ACC112 (cell line): ENCODE measurements around the gene GDI1.

Experiments
- H2AFZ ChIP-seq: fragments of 200-600 bp; sonication (generic); one replicate; pipeline ENCODE4 v1.6.0; 2017; ENCODE audit warnings: antibody characterized with exemption, low read length; ENCODE audit not compliant: unreplicated experiment
- H3K27ac ChIP-seq: fragments of 200-600 bp; sonication (generic); 2 replicates; pipeline ENCODE4 v1.5.1; 2014; ENCODE audit warnings: low read depth, mild to moderate bottlenecking, antibody characterized with exemption, low read length, moderate library complexity
- H3K27me3 ChIP-seq: fragments of 200-600 bp; sonication (generic); 2 replicates; pipeline ENCODE4 v1.6.1; 2014; ENCODE audit warnings: mild to moderate bottlenecking, antibody characterized with exemption, low read length, moderate library complexity, mixed read lengths; ENCODE audit not compliant: insufficient read depth
- H3K36me3 ChIP-seq: fragments of 200-600 bp; sonication (generic); 2 replicates; pipeline ENCODE4 v1.6.1; 2016; ENCODE audit warnings: mild to moderate bottlenecking, antibody characterized with exemption, low read length, moderate library complexity, mixed read lengths; ENCODE audit not compliant: insufficient read depth
- H3K4me1 ChIP-seq: fragments of 200-600 bp; sonication (generic); one replicate; pipeline ENCODE4 v1.6.1; 2016; ENCODE audit warnings: low read length, mixed read lengths; ENCODE audit not compliant: insufficient read depth, unreplicated experiment, control insufficient read depth
- H3K4me3 ChIP-seq: fragments of 200-600 bp; sonication (generic); 2 replicates; pipeline ENCODE4 v1.5.1; 2014; ENCODE audit warnings: mild to moderate bottlenecking, low read depth, low read length
- H3K79me2 ChIP-seq: fragments of 200-600 bp; sonication (generic); one replicate; pipeline ENCODE4 v1.6.0; 2016; ENCODE audit warnings: low read length; ENCODE audit not compliant: control insufficient read depth, unreplicated experiment, insufficient read depth

GDI1 gene

GRCh38 chrX:154464806-154465365 lies 27.9 kb downstream of the GDI1 start:
- Histone ChIP-seq H2AFZ (no peak overlapping the region), H3K4me3 (no peak overlapping the region), H3K4me1 (no peaks in the 10 kb centered on the region), H3K27me3 (no peaks in the 10 kb centered on the region), H3K79me2 (peaks cover 19% of the 10 kb centered on the region), H3K27ac (no peak overlapping the region), H3K36me3 (no peaks in the 10 kb centered on the region)

GRCh38 chrX:154465601-154466000 lies 28.6 kb downstream of the GDI1 start:
- Histone ChIP-seq H3K27me3 (no peaks in the 10 kb centered on the region), H3K4me1 (no peaks in the 10 kb centered on the region), H3K36me3 (no peaks in the 10 kb centered on the region), H2AFZ (no peak overlapping the region), H3K4me3 (no peak overlapping the region), H3K79me2 (peaks cover 11% of the 10 kb centered on the region), H3K27ac (no peak overlapping the region)

GRCh38 chrX:154466036-154466435 lies 29.1 kb downstream of the GDI1 start:
- H3K79me2 ChIP-seq = peaks cover 7% of the 10 kb centered on the region
- H3K27ac ChIP-seq = no peak overlapping the region
- H3K27me3 ChIP-seq = no peaks in the 10 kb centered on the region
- H3K4me1 ChIP-seq = no peaks in the 10 kb centered on the region
- no peaks in the 10 kb centered on the region for H3K36me3 ChIP-seq
- H2AFZ ChIP-seq = no peak overlapping the region
- H3K4me3 ChIP-seq = no peak overlapping the region

GRCh38 chrX:154466907-154467306 lies 30.0 kb downstream of the GDI1 start:
- Histone ChIP-seq H3K27ac (no peak overlapping the region), H3K36me3 (no peaks in the 10 kb centered on the region), H3K79me2 (no peaks in the 10 kb centered on the region), H3K27me3 (no peaks in the 10 kb centered on the region), H2AFZ (no peak overlapping the region), H3K4me1 (no peaks in the 10 kb centered on the region), H3K4me3 (no peak overlapping the region)

- H3K27ac ChIP-seq = no peak overlapping the region
- H3K36me3 ChIP-seq = no peaks in the 10 kb centered on the region
- no peaks in the 10 kb centered on the region for H3K79me2 ChIP-seq
- no peaks in the 10 kb centered on the region for H3K4me1 ChIP-seq
- H3K4me3 ChIP-seq = no peak overlapping the region
- H2AFZ ChIP-seq = no peak overlapping the region
- no peaks in the 10 kb centered on the region for H3K27me3 ChIP-seq
Measured at GRCh38 chrX:154467556-154467955, 30.6 kb downstream of the GDI1 start.

- Histone ChIP-seq H2AFZ (no peak overlapping the region), H3K36me3 (no peaks in the 10 kb centered on the region), H3K27ac (no peak overlapping the region)
Measured at GRCh38 chrX:154468217-154468616, 31.3 kb downstream of the GDI1 start.

GRCh38 chrX:154469114-154469513 lies 32.2 kb downstream of the GDI1 start:
- Histone ChIP-seq H3K4me1 (no peaks in the 10 kb centered on the region), H2AFZ (no peak overlapping the region), H3K27me3 (no peaks in the 10 kb centered on the region), H3K79me2 (no peaks in the 10 kb centered on the region), H3K36me3 (no peaks in the 10 kb centered on the region), H3K27ac (no peak overlapping the region), H3K4me3 (no peak overlapping the region)

More at GRCh38 chrX:154468217-154468616, 31.3 kb downstream of the GDI1 start:
- no peaks in the 10 kb centered on the region for H3K79me2 ChIP-seq
- H3K4me1 ChIP-seq = no peaks in the 10 kb centered on the region
- H3K4me3 ChIP-seq = no peak overlapping the region
- H3K27me3 ChIP-seq = no peaks in the 10 kb centered on the region

- no peaks in the 10 kb centered on the region for H3K27me3 ChIP-seq
- H3K36me3 ChIP-seq = no peaks in the 10 kb centered on the region
- H3K79me2 ChIP-seq = no peaks in the 10 kb centered on the region
- no peaks in the 10 kb centered on the region for H3K4me1 ChIP-seq
- no peak overlapping the region for H2AFZ ChIP-seq
- H3K4me3 ChIP-seq = no peak overlapping the region
- no peak overlapping the region for H3K27ac ChIP-seq
Measured at GRCh38 chrX:154469880-154470279, 32.9 kb downstream of the GDI1 start.

- Histone ChIP-seq H3K27ac (no peak overlapping the region), H3K4me3 (no peak overlapping the region), H3K27me3 (no peaks in the 10 kb centered on the region), H3K36me3 (no peaks in the 10 kb centered on the region), H2AFZ (no peak overlapping the region), H3K79me2 (no peaks in the 10 kb centered on the region), H3K4me1 (no peaks in the 10 kb centered on the region)
Measured at GRCh38 chrX:154470434-154470833, 33.5 kb downstream of the GDI1 start.

GRCh38 chrX:154470914-154471568 lies 34.1 kb downstream of the GDI1 start:
- Histone ChIP-seq H3K36me3 (no peaks in the 10 kb centered on the region), H3K79me2 (no peaks in the 10 kb centered on the region), H3K27ac (no peak overlapping the region), H2AFZ (no peak overlapping the region), H3K27me3 (no peaks in the 10 kb centered on the region), H3K4me3 (no peak overlapping the region), H3K4me1 (no peaks in the 10 kb centered on the region)
